ENCODE results near the gene XYLT1. TPM values are rescaled to one million over a fixed set of nuclear protein-coding genes. Genes with fewer than 3 reads are reported as not detected.

Gene XYLT1
- total and polyA plus RNA-seq, 10 of the 15 experiments (the other 5 are each of a cell fraction or from before 2014, with no cell fraction given): 0.88 to 14.8 (median 5.8) TPM

DNA sequence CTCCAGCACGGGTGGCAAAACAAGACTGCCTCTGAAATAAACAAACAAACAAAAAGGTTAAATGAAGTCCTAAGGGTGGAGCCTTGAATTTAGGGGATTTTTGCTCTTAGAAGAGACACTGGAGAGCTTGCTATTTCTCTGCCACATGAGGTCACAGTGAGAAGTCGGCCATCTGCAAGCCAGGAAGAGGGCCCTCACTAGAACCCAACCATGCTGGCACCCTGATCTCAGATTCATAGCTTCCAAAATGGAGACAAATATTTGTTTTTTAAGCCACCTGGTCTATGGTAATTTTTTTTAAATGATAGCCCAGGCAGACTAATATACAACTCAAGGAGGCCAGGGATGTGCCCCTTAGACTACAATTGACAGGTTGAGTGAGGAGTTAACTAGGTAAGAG lies 255.5 kb downstream of the XYLT1 start (continued):
- TF ChIP-seq ZBTB4 (CRISPR knock-in tag; IDR thresholded peaks at IDR 0.05) (no peak), BHLHE40 (IDR thresholded peaks at IDR 0.05; ENCODE audit: borderline replicate concordance in 1 of 2, low read depth in 2 of 2, low read length in 1 of 2) (no peak), KAT2A (conservative IDR thresholded peaks at IDR 0.05; ENCODE audit: control insufficient read depth, low read depth, low read length) (no peak), JUNB (IDR thresholded peaks at IDR 0.05) (no peak), SUZ12 (IDR thresholded peaks at IDR 0.05; ENCODE audit: unreplicated experiment) (no peak), POLR2AphosphoS5 (IDR thresholded peaks at IDR 0.05; ENCODE audit: low read length) (no peak), EP300 (IDR thresholded peaks at IDR 0.05; ENCODE audit: borderline replicate concordance in 1 of 2, control insufficient read depth in 1 of 2, low read depth in 2 of 2, low read length in 2 of 2) (no peak), NFIC (IDR thresholded peaks at IDR 0.05; ENCODE audit: low read depth, low read length) (no peak), MYC (IDR thresholded peaks at IDR 0.05; ENCODE audit: insufficient read depth, insufficient read length, insufficient replicate concordance, low read length, severe bottlenecking) (no peak), HDAC2 (IDR thresholded peaks at IDR 0.05) (no peak)
- TF ChIP-seq, protein P1, sequence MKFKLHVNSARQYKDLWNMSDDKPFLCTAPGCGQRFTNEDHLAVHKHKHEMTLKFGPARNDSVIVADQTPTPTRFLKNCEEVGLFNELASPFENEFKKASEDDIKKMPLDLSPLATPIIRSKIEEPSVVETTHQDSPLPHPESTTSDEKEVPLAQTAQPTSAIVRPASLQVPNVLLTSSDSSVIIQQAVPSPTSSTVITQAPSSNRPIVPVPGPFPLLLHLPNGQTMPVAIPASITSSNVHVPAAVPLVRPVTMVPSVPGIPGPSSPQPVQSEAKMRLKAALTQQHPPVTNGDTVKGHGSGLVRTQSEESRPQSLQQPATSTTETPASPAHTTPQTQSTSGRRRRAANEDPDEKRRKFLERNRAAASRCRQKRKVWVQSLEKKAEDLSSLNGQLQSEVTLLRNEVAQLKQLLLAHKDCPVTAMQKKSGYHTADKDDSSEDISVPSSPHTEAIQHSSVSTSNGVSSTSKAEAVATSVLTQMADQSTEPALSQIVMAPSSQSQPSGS (IDR thresholded peaks at IDR 0.05; ENCODE audit: low read length): no peak
- TF ChIP-seq, protein P2, sequence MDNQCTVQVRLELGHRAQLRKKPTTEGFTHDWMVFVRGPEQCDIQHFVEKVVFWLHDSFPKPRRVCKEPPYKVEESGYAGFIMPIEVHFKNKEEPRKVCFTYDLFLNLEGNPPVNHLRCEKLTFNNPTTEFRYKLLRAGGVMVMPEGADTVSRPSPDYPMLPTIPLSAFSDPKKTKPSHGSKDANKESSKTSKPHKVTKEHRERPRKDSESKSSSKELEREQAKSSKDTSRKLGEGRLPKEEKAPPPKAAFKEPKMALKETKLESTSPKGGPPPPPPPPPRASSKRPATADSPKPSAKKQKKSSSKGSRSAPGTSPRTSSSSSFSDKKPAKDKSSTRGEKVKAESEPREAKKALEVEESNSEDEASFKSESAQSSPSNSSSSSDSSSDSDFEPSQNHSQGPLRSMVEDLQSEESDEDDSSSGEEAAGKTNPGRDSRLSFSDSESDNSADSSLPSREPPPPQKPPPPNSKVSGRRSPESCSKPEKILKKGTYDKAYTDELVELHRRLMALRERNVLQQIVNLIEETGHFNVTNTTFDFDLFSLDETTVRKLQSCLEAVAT (IDR thresholded peaks at IDR 0.05): no peak

All from GM12878 (cell line).